ENCODE measurements around the gene TMEM51.

GRCh38 chr1:15124362-15125100 is 29.0 kb upstream of the TMEM51 start:
- TF ChIP-seq, protein P1, sequence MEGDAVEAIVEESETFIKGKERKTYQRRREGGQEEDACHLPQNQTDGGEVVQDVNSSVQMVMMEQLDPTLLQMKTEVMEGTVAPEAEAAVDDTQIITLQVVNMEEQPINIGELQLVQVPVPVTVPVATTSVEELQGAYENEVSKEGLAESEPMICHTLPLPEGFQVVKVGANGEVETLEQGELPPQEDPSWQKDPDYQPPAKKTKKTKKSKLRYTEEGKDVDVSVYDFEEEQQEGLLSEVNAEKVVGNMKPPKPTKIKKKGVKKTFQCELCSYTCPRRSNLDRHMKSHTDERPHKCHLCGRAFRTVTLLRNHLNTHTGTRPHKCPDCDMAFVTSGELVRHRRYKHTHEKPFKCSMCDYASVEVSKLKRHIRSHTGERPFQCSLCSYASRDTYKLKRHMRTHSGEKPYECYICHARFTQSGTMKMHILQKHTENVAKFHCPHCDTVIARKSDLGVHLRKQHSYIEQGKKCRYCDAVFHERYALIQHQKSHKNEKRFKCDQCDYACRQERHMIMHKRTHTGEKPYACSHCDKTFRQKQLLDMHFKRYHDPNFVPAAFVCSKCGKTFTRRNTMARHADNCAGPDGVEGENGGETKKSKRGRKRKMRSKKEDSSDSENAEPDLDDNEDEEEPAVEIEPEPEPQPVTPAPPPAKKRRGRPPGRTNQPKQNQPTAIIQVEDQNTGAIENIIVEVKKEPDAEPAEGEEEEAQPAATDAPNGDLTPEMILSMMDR (IDR thresholded peaks at IDR 0.05; ENCODE audit: insufficient read depth, low read depth, low read length): no peak
- no peak for TF ChIP-seq EZH2 (IDR thresholded peaks at IDR 0.05; ENCODE audit: insufficient read depth, low read length)

All from astrocyte (in vitro differentiated cells and primary cell).